Thyroid gland (tissue), 4 donors: ENCODE results near the gene PRCD. TPM values are rescaled to one million over a fixed set of nuclear protein-coding genes. Genes with fewer than 3 reads are reported as not detected.
"Not testable (repeated sequence)": the region's sequence is repeated elsewhere in the genome, so short reads cannot be mapped to it uniquely, and the experiment has no call there.

Experiments used
- DNase-seq, 2 donors: peaks; one replicate each; pipeline ENCODE4 v3.0.0-alpha.2; 2019
- H3K27ac ChIP-seq, 3 donors: fragments of 200-600 bp; sonication (generic); 1 replicate in 2 of 3; 2 replicates in 1 of 3; pipeline ENCODE4 v1.5.1; 2016 to 2019; ENCODE audit warnings: mild to moderate bottlenecking in 1 of 3, moderate library complexity in 1 of 3
- H3K27me3 ChIP-seq: fragments of 200-600 bp; sonication (generic); one replicate; pipeline ENCODE4 v1.5.1; 2019
- H3K36me3 ChIP-seq, 2 donors: fragments of 200-600 bp; sonication (generic); one replicate each; pipeline ENCODE4 v1.5.1; 2016 to 2019
- H3K4me1 ChIP-seq, 2 donors: fragments of 200-600 bp; sonication (generic); one replicate each; pipeline ENCODE4 v1.5.1; 2017 to 2019
- H3K4me3 ChIP-seq, 3 donors: fragments of 200-600 bp; sonication (generic); replicated peaks in 1 of 3; 1 replicate in 2 of 3; 2 replicates in 1 of 3; pipeline ENCODE4 v1.5.1; 2016; ENCODE audit warnings: mild to moderate bottlenecking in 1 of 3
- H3K9me3 ChIP-seq: fragments of 200-600 bp; sonication (generic); one replicate; pipeline ENCODE4 v1.5.1; 2017
- CTCF ChIP-seq, 6 experiments: fragments of 200-600 bp in 3 of 6; fragments of 450-650 bp in 3 of 6; sonication (generic) in 3 of 6; IDR thresholded peaks; one replicate each; pipeline ENCODE4 v1.5.1; 2016 to 2019; ENCODE audit warnings: antibody characterized with exemption in 6 of 6, mild to moderate bottlenecking in 2 of 6, inconsistent platforms in 1 of 6, moderate library complexity in 1 of 6
- POLR2A ChIP-seq, 2 donors: fragments of 450-650 bp; IDR thresholded peaks; one replicate each; pipeline ENCODE4 v1.6.1; 2017; ENCODE audit warnings: antibody characterized with exemption in 2 of 2, mild to moderate bottlenecking in 2 of 2, moderate library complexity in 1 of 2
- WGBS, 2 donors: methylation state at CpG; one replicate each; pipeline ENCODE4 v1.1.5; 2017; 5-methylcytosine and 5-hydroxymethylcytosine counted together
- intact Hi-C: fragments of 100-400 bp; cut with DNase I; formaldehyde crosslinking; loops from one replicate; pipeline ENCODE4 v1.15.1; 2023
- total RNA-seq, 4 donors: library from RNA; depleted of rRNA; stranded (reverse); fragments of >200 nt; gene quantifications; one replicate each; pipeline ENCODE4 v1.2.3, GENCODE V29; 2016

The PRCD gene
- total RNA-seq, 4 donors from 2014 or later: 1.5 to 8.3 (median 4.2) TPM

- peak; percentile 98 for DNase-seq
- intact Hi-C loops: loop anchor here (10.0 kb wide), 1 partner anchor 161 kb away; the partner anchor contains the start of gene MXRA7
- Histone ChIP-seq H3K27me3 (no peaks in the 10 kb centered on the region), H3K36me3 (no peaks in the 10 kb centered on the region), H3K27ac (peak overlapping the region; percentile 76 to 91 (median 82)), H3K9me3 (no peaks in the 10 kb centered on the region), H3K4me1 (peaks cover 49% of the 10 kb centered on the region in 2 donors), H3K4me3 (no peak overlapping the region)
- 25 to 36% methylated on average over 6 of the region's 6 CpGs for WGBS, 2 donors
- peak in 1 of 2 donors; percentile 39 for TF ChIP-seq POLR2A (IDR thresholded peaks at IDR 0.05)
- TF ChIP-seq CTCF (IDR thresholded peaks at IDR 0.05): no peak
Measured at GRCh38 chr17:76554131-76554530, 14.3 kb downstream of the PRCD start.

GRCh38 chr17:76556765-76557367 lies 17.0 kb downstream of the PRCD start:
- H3K9me3 ChIP-seq: no peaks in the 10 kb centered on the region
- peaks cover 38 to 64% of the 10 kb centered on the region in 2 donors for H3K4me1 ChIP-seq
- no peaks in the 10 kb centered on the region for H3K27me3 ChIP-seq
- H3K27ac ChIP-seq: peak overlapping the region; percentile 80 to 92 (median 90)
- DNase-seq: peak in 1 of 2 donors; percentile 28
- TF ChIP-seq CTCF (IDR thresholded peaks at IDR 0.05) (no peak), POLR2A (IDR thresholded peaks at IDR 0.05) (no peak)
- peak overlapping the region; percentile 24 to 50 (median 46) for H3K4me3 ChIP-seq
- intact Hi-C loops: loop anchor here (10.0 kb wide), 1 partner anchor 158 kb away; the partner anchor contains the start of gene MXRA7
- H3K36me3 ChIP-seq: peaks cover 0 to 5% of the 10 kb centered on the region in 2 donors
- WGBS, 2 donors: 30 to 34% methylated on average over 30 of the region's 30 CpGs

GRCh38 chr17:76557368-76558197 lies 17.7 kb downstream of the PRCD start:
- WGBS, 2 donors: 1% methylated on average over 42 to 44 of the region's 55 CpGs
- TF ChIP-seq POLR2A (IDR thresholded peaks at IDR 0.05) (peak; percentile 39 to 91), CTCF (IDR thresholded peaks at IDR 0.05) (peak in 5 of 6 experiments; percentile 25 to 69 (median 57))
- no peaks in the 10 kb centered on the region for H3K27me3 ChIP-seq
- DNase-seq: peak; percentile 95
- H3K4me1 ChIP-seq: peaks cover 39 to 65% of the 10 kb centered on the region in 2 donors
- H3K36me3 ChIP-seq: peaks cover 0 to 6% of the 10 kb centered on the region in 2 donors
- no peaks in the 10 kb centered on the region for H3K9me3 ChIP-seq
- intact Hi-C loops: loop anchor here (10.0 kb wide), 1 partner anchor 157 kb away; the partner anchor contains the start of gene MXRA7
- peak overlapping the region; percentile 24 to 50 (median 46) for H3K4me3 ChIP-seq
- peak overlapping the region; percentile 80 to 92 (median 90) for H3K27ac ChIP-seq

- H3K27me3 ChIP-seq: no peaks in the 10 kb centered on the region
- no peaks in the 10 kb centered on the region for H3K9me3 ChIP-seq
- peaks cover 37 to 60% of the 10 kb centered on the region in 2 donors for H3K4me1 ChIP-seq
- peaks cover 0 to 9% of the 10 kb centered on the region in 2 donors for H3K36me3 ChIP-seq
- no peak for TF ChIP-seq POLR2A (IDR thresholded peaks at IDR 0.05)
- peak in 4 of 6 experiments; percentile 38 to 62 (median 58) for TF ChIP-seq CTCF (IDR thresholded peaks at IDR 0.05)
- peak in 1 of 2 donors; percentile 38 for DNase-seq
- peak overlapping the region in 2 of 3 donors; percentile 46 to 50 for H3K4me3 ChIP-seq
- intact Hi-C loops: loop anchor here (10.0 kb wide), 1 partner anchor 156 kb away; the partner anchor contains the start of gene MXRA7
- 0 to 4% methylated on average over 14 of the region's 14 CpGs for WGBS, 2 donors
- peak overlapping the region; percentile 80 to 92 (median 90) for H3K27ac ChIP-seq
Measured at GRCh38 chr17:76558198-76559095, 18.6 kb downstream of the PRCD start.

- peak overlapping the region in 1 of 3 donors; percentile 4 for H3K4me3 ChIP-seq
- not testable (repeated sequence) for H3K27ac ChIP-seq, H3K9me3 ChIP-seq, H3K27me3 ChIP-seq, DNase-seq
- H3K36me3 ChIP-seq: peaks cover 0 to 13% of the 10 kb centered on the region in 2 donors
- intact Hi-C loops: loop anchor here (10.0 kb wide), 1 partner anchor 155 kb away; the partner anchor contains the start of gene MXRA7
- peaks cover 29 to 52% of the 10 kb centered on the region in 2 donors for H3K4me1 ChIP-seq
- WGBS, 2 donors: 96 to 97% methylated on average over 7 of the region's 7 CpGs
Measured at GRCh38 chr17:76559460-76559859, 19.6 kb downstream of the PRCD start.
